Endothelial cell of umbilical vein (primary cell): ENCODE results near the gene CFAP97. TPM values are rescaled to one million over a fixed set of nuclear protein-coding genes. Genes with fewer than 3 reads are reported as not detected.

Experiments
- BruUV-seq: library from RNA; stranded (reverse); fragments of 400-500 nt; replicated peaks from 2 replicates; lab custom pipeline; 2021; lab: Mats Ljungman, UMichigan
- CTCF ChIA-PET: fragments of 300-600, 350-600 bp; sonication (Branson Sonifier 250); formaldehyde crosslinking; loops from one replicate; lab custom pipeline; 2021; ENCODE audit warnings: antibody characterized with exemption, inconsistent platforms; lab: Charles Lee
- POLR2A ChIA-PET: fragments of 300-600, 350-600 bp; sonication (Branson Sonifier 250); formaldehyde crosslinking; loops from one replicate; lab custom pipeline; 2021; ENCODE audit warnings: antibody characterized with exemption, inconsistent platforms; lab: Charles Lee
- DNase-seq: peaks from one replicate; pipeline ENCODE4 v3.0.0-alpha.2; 2011; ENCODE audit warnings: low read depth, low spot score
- FAIRE-seq: peaks from 2 replicates; lab custom pipeline; 2011; peaks lifted over from hg19 to GRCh38; lab: Jason Lieb, UNC
- H2AFZ ChIP-seq: 2 replicates; pipeline ENCODE4 v1.6.0; 2012; ENCODE audit warnings: low read depth, low read length, control low read depth, inconsistent platforms
- H3K27ac ChIP-seq: 2 replicates; pipeline ENCODE4 v1.5.1; 2011; ENCODE audit warnings: low read depth, mild to moderate bottlenecking, control low read depth, low read length, moderate library complexity; ENCODE audit not compliant: insufficient read depth
- H3K27me3 ChIP-seq, 2 experiments: 2 replicates each; pipeline versions ENCODE4 v1.6.0 to v1.6.1; 2011; ENCODE audit warnings: low read length in 2 of 2, mixed read lengths in 1 of 2; ENCODE audit not compliant: control insufficient read depth in 2 of 2, insufficient read depth in 2 of 2
- H3K36me3 ChIP-seq, 2 experiments: 2 replicates in 1 of 2; 3 replicates in 1 of 2; pipeline ENCODE4 v1.5.1; 2011; ENCODE audit warnings: low read length in 2 of 2, mild to moderate bottlenecking in 1 of 2, moderate library complexity in 1 of 2; ENCODE audit not compliant: control insufficient read depth in 2 of 2, insufficient read depth in 2 of 2; ENCODE audit errors: extremely low read depth in 1 of 2
- H3K4me1 ChIP-seq: 3 replicates; pipeline ENCODE4 v1.5.1; 2011; ENCODE audit warnings: mild to moderate bottlenecking, low read length; ENCODE audit not compliant: control insufficient read depth, insufficient read depth; ENCODE audit errors: extremely low read depth
- H3K4me2 ChIP-seq: 2 replicates; pipeline ENCODE4 v1.6.1; 2011; ENCODE audit warnings: low read length, control low read depth, mixed read lengths; ENCODE audit not compliant: insufficient read depth
- H3K4me3 ChIP-seq, 3 experiments: fragments of 200-600 bp in 1 of 3; sonication (generic), shearing (Covaris generic) in 1 of 3; replicated peaks in 1 of 3; 2 replicates each; pipeline ENCODE4 v1.5.1; 2011 to 2016; ENCODE audit warnings: control low read depth in 3 of 3, low read length in 3 of 3, mild to moderate bottlenecking in 2 of 3, inconsistent platforms in 1 of 3, low read depth in 1 of 3, moderate library complexity in 1 of 3; ENCODE audit not compliant: insufficient read depth in 1 of 3
- H3K79me2 ChIP-seq: 2 replicates; pipeline ENCODE4 v1.6.0; 2012; ENCODE audit warnings: low read length, inconsistent platforms; ENCODE audit not compliant: control insufficient read depth, insufficient read depth
- H3K9ac ChIP-seq: replicated peaks from 2 replicates; pipeline ENCODE3; 2011; ENCODE audit warnings: low read length, control low read depth; ENCODE audit not compliant: insufficient read depth; ENCODE audit errors: extremely low read depth
- H3K9me1 ChIP-seq: replicated peaks from 3 replicates; pipeline ENCODE4 v1.6.0; 2011; ENCODE audit warnings: mild to moderate bottlenecking, low read length; ENCODE audit not compliant: control insufficient read depth, insufficient read depth; ENCODE audit errors: extremely low read depth
- H3K9me3 ChIP-seq: replicated peaks from 2 replicates; pipeline ENCODE4 v1.5.1; 2012; ENCODE audit warnings: low read length, inconsistent platforms; ENCODE audit not compliant: control insufficient read depth, insufficient read depth
- H4K20me1 ChIP-seq: replicated peaks from 2 replicates; pipeline ENCODE3; 2011; ENCODE audit warnings: mild to moderate bottlenecking, low read length; ENCODE audit not compliant: control insufficient read depth, insufficient read depth; ENCODE audit errors: extremely low read depth
- CTCF ChIP-seq, 2 donors: IDR thresholded peaks; 1 replicate in 1 of 2; 2 replicates in 1 of 2; pipeline ENCODE4 v1.5.1; 2011; ENCODE audit warnings: low read length in 2 of 2, mild to moderate bottlenecking in 2 of 2, moderate library complexity in 2 of 2, control low read depth in 1 of 2, inconsistent platforms in 1 of 2, low read depth in 1 of 2; ENCODE audit not compliant: insufficient read depth in 1 of 2; ENCODE audit errors: extremely low read depth in 1 of 2
- EZH2 ChIP-seq: IDR thresholded peaks from 2 replicates; pipeline ENCODE4 v1.6.1; 2012; ENCODE audit warnings: borderline replicate concordance, low read depth, mild to moderate bottlenecking, moderate library complexity, low read length, inconsistent platforms; ENCODE audit not compliant: severe bottlenecking
- FOS ChIP-seq: IDR thresholded peaks from 2 replicates; pipeline ENCODE4 v1.6.1; 2011; ENCODE audit warnings: mild to moderate bottlenecking, low read length, moderate library complexity, borderline replicate concordance; ENCODE audit not compliant: insufficient read depth
- GATA2 ChIP-seq: IDR thresholded peaks from 2 replicates; pipeline ENCODE4 v1.7.0; 2011; ENCODE audit warnings: low read depth, mild to moderate bottlenecking, moderate library complexity, mixed read lengths, low read length; ENCODE audit not compliant: insufficient read length, insufficient read depth
- JUN ChIP-seq: IDR thresholded peaks from 2 replicates; pipeline ENCODE4 v1.6.1; 2011; ENCODE audit warnings: borderline replicate concordance, low read depth; ENCODE audit not compliant: insufficient read length, insufficient read depth
- MYC ChIP-seq: IDR thresholded peaks from one replicate; pipeline ENCODE4 v1.6.1; 2011; ENCODE audit warnings: mild to moderate bottlenecking, low read depth, low read length
- POLR2A ChIP-seq: IDR thresholded peaks from 2 replicates; pipeline ENCODE4 v1.6.1; 2012; ENCODE audit warnings: low read depth, mild to moderate bottlenecking, control low read depth, low read length
- POLR2AphosphoS5 ChIP-seq: IDR thresholded peaks from 2 replicates; pipeline ENCODE4 v1.6.1; 2012; ENCODE audit warnings: low read depth, mild to moderate bottlenecking, control low read depth, low read length, moderate library complexity; ENCODE audit not compliant: insufficient read depth
- dilution Hi-C: fragments of 300-500 bp; cut with MboI; formaldehyde crosslinking; loops from one replicate; pipeline ENCODE4 v1.15.0; 2019; ENCODE audit warnings: low sequenced_read_pairs; ENCODE audit not compliant: extremely low pct_ligation_motif_present
- intact Hi-C: fragments of 100-400 bp; cut with micrococcal nuclease; formaldehyde crosslinking; loops from one replicate; pipeline ENCODE4 v1.10.0; 2022
- polyA plus RNA-seq, 4 experiments: library from polyadenylated mRNA; depleted of rRNA in 3 of 4; stranded (reverse) in 3 of 4; unstranded in 1 of 4; fragments of >200 nt; gene quantifications; 2 replicates each; pipeline versions ENCODE4 v1.2.1 to v1.2.3, GENCODE V29; 2011 to 2012; ENCODE audit warnings: missing spikeins in 1 of 4
- total RNA-seq: library from RNA; stranded (reverse); gene quantifications from 2 replicates; pipeline ENCODE4 v1.2.3, GENCODE V29; 2021
- TF ChIP-seq, protein P1 (sequence below): IDR thresholded peaks from 2 replicates; pipeline ENCODE4 v1.6.1; 2011; ENCODE audit not compliant: insufficient read depth, insufficient read length

Gene CFAP97
- total and polyA plus RNA-seq, 2 donors (not counting 3 experiments of a cell fraction or from before 2014, with no cell fraction given): 5.3 to 22.4 TPM

GRCh38 chr4:185120631-185120946 is 83.2 kb downstream of the CFAP97 start:
- Histone ChIP-seq H3K4me1 (no peaks in the 10 kb centered on the region), H4K20me1 (no peaks in the 10 kb centered on the region), H3K9me3 (no peaks in the 10 kb centered on the region), H2AFZ (no peak overlapping the region), H3K9ac (no peak overlapping the region), H3K9me1 (no peaks in the 10 kb centered on the region), H3K4me3 (no peak overlapping the region), H3K36me3 (no peaks in the 10 kb centered on the region), H3K27ac (no peak overlapping the region), H3K27me3 (peaks cover 4 to 9% of the 10 kb centered on the region in 2 experiments), H3K4me2 (no peak overlapping the region), H3K79me2 (no peaks in the 10 kb centered on the region)
- dilution Hi-C loops (no loop called here), intact Hi-C loops (loop anchor here (10.0 kb wide), 1 partner anchor 1616 kb away; the partner anchor contains the start of gene ING2)
- DNase-seq (no peak), FAIRE-seq (no peak)
- no TSS peak for BruUV-seq
- CTCF ChIA-PET: interaction anchor here (1.9 to 2.2 kb wide), 2 partner anchors 14 to 25 kb away, joined by 5 to 7 read pairs; no protein-coding TSS in a partner anchor
- POLR2A ChIA-PET: no interaction called here
- TF ChIP-seq EZH2: no peak
- TF ChIP-seq POLR2AphosphoS5: no peak
- TF ChIP-seq, protein P1, sequence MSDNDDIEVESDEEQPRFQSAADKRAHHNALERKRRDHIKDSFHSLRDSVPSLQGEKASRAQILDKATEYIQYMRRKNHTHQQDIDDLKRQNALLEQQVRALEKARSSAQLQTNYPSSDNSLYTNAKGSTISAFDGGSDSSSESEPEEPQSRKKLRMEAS: no peak
- no peak for TF ChIP-seq POLR2A
- no peak for TF ChIP-seq JUN
- no peak for TF ChIP-seq FOS
- no peak for TF ChIP-seq CTCF (IDR thresholded peaks at IDR 0.05; ENCODE audit: extremely low read depth in 1 of 2, insufficient read depth in 1 of 2, low read depth in 1 of 2, low read length in 2 of 2)
- no peak for TF ChIP-seq MYC
- TF ChIP-seq GATA2: no peak
